GM21515 (cell line): ENCODE results near the gene CD300C.
"Not testable (repeated sequence)": the region's sequence is repeated elsewhere in the genome, so short reads cannot be mapped to it uniquely, and the experiment has no call there.

ENCODE experiments used
- ATAC-seq: cut with Tn5 transposase; IDR thresholded peaks from one replicate; pipeline ENCODE4 v1.9.1; 2021; ENCODE audit not compliant: unreplicated experiment

CD300C gene

GRCh38 chr17:74545843-74546230 is at the start of gene CD300C:
CD300C (minus strand) TSS chr17:74546115; CDS start chr17:74545782, 333 bp downstream.
- no peak for ATAC-seq

- no peak for ATAC-seq
These were observed 49.3 kb upstream of the CD300C start for GRCh38 chr17:74595037-74595750.

- no peak for ATAC-seq
These were observed 46.4 kb upstream of the CD300C start, which contains the start of gene CD300LD for GRCh38 chr17:74592087-74592990. CD300LD (minus strand) TSS chr17:74592283; CDS start chr17:74592202, 81 bp downstream.

DNA sequence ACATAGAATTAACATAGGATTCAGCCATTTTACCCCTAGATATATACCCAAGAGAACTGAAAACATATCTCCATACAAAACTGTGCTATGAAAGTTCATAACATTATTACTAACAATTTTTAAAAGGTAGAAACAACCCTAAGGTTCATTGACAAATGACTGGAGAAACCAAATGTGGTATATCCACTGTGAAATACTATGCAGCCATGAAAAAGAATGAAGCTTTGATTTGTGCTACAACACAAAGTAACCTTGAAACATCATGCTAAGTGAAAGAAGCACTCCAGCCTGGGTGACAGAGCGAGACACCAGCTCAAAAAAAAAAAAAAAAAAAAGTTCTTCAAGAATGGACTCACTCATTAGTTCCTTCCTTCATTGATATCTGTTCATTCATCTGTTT is 45.6 kb upstream of the CD300C start:
- ATAC-seq, result no peak

DNA sequence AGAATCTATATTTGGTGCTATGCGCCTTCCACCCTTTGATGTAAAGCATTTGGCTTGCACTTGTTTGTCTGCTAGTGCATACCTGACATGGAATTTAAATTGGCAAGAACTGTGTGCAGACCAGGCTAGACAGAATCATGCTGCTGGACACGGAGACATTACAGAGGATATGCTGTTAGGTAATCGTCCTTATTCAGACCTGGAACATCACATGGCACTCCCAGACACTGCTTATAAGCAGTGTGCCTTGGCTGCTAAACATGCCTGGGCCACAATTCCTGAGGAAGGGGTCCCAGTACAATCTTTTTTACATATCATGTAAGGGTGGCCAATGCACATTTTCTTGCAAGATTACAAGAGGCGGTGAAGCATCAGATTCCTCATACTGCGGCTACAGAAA is 39.8 kb upstream of the CD300C start:
- ATAC-seq, result no peak

DNA sequence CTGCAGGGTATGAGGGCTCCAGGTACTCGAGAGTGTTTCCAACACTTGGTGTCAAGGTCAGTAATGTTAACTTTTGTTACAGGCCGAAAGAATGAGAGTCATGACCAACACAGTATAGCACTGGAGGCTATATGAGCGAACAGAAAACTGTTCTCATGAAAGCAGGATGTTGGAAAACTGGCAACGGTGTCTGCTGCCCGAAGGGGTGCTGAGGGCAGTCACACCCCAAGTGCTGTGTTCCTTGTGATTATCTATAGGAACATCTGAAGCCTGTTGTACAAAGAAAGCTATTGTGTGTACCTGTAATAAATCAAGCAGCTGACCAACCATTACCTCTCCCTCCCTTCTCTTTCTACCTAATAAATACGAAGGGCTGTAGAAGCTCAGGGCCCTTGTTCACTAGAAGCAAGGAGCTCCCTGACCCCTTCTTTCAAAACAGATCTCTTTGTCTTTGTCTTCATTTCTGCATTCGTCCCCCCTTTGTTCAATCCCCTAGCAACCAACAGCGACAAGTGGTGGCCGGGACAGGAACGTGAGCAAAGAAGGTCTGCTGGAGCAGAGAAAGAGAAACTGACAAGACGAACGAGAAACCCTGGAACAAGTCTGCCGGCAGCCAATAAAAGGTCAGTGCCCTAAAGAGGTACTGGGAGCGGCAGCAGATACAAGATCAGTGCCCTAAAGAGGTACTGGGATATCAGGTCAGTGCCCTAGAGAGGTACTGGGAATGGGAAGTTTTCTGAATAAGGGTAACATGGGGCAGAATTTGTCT is 38.6 kb upstream of the CD300C start:
- no peak for ATAC-seq

- ATAC-seq, result no peak
These were observed 36.7 kb upstream of the CD300C start for GRCh38 chr17:74582633-74583032.

GRCh38 chr17:74579900-74580299 is 34.0 kb upstream of the CD300C start:
- ATAC-seq, result no peak

GRCh38 chr17:74578979-74579378 is 33.1 kb upstream of the CD300C start:
- ATAC-seq, result no peak

DNA sequence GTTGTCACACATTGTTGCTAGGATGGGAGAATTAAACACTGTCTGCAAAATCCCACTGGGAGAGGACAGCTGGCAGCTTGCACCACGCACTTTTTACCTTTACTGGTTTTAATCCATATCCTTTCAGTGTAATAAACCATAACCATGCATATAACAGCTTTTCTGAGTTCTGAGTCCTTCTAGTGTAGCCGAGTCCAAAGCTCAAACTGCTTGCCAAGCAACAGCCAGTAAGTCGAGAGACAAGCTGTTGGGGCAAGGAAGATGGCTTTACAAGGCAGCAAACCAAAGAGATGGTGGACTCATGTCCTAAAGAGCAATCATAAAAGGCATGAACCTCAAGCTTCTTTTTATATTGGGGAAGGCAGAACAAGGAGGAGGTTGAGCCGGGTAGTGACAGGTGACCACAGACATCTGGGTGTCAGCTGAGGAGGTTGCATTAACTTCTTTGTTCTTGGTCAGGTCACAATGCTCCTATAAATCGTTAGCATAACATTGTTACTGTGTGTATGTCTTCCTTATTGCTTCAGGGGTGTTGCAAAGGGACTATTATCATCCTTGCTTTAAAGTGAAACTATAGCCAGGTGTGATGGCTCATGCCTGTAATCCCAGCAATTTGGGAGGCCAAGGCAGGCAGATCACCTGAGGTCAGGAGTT is 28.7 kb upstream of the CD300C start:
- ATAC-seq, result no peak

DNA sequence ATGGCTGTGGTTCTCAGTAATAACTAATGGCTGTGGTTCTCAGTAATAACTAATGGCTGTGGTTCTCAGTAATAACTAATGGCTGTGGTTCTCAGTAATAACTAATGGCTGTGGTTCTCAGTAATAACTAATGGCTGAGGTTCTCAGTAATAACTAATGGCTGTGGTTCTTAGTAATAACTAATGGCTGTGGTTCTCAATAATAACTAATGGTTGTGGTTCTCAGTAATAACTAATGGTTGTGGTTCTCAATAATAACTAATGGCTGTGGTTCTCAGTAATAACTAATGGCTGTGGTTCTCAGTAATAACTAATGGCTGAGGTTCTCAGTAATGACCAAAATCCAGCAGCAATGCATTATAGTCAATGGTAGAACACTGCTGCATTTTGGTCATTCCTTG is 27.7 kb upstream of the CD300C start:
- not testable (repeated sequence) for ATAC-seq

- ATAC-seq, result no peak
These were observed 27.3 kb upstream of the CD300C start for GRCh38 chr17:74573169-74573568.

DNA sequence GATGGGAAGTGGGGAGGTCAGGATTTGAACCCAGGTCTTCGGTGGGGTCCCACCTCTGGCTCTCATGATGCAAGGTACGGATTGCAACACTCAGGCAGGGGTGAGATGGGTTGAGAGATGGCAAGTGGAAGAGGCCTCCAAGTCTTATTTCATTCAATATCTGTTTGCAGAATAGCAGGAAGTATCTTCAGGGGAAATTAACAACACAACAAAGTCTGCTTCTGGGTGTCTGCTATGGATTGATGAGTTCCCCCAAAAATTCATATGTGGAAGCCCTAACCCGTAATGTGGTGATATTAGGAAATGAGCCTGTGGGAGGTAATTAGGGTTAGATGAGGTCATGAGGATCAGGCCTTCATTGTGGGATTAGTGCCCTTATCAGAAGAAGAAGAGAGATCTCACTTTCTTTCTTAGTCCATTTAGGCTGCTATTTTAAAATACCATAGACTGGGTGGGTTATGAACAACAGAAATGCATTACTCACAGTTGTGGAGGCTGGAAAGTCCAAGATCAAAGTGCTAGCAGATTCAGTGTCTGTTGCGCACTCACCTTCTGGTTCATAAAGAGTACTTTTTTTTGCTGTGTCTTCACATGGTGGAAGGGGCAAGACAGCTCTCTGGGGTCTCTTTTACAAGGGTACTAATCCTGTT is 25.8 kb upstream of the CD300C start:
- ATAC-seq, result no peak

DNA sequence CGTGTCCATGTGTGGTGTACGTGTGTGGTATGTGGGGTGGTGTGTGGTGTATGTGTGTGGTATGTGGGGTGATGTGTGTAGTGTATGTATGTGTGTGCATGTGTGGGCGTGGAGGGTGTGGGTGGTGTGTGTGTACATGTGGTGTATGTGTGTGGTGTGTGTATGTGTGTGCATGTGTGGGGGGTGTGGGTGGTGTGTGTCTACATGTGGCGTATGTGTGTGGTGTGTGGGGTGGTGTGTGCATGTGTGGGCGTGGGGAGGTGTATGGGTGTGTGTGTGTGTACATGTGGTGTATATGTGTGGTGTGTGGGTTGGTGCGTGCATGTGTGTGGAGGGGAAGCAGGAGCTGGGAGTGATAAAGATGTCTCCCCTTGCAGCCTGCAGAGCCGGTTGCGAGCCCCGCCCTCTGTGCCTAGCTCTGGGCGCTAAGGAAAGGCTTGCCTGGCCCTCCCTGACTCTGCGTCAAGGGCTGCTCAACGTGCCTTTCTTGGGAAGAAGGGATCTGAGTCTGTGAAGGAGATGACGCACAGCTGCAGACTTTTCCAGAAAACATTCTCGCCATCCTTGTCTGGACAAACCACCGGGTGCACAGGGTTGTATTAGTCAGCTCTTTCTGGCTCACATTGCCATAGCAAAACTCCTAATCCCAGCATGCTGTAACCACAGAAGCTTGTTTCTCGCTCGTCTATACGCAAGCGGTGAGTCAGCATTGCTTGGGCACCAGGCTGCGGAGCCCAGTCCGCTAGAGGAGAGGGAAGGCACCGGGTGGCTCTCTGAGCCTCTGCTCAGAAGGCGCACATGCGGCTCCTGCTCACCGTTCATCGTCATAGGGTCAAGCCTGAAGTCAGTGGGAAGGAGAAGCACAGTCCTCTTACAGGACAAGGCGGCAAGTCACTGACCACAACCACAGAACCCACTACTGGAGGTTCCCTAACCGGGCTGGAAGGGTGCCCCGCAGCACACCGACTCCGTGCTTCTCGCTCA is 23.4 kb upstream of the CD300C start:
- ATAC-seq, result no peak

DNA sequence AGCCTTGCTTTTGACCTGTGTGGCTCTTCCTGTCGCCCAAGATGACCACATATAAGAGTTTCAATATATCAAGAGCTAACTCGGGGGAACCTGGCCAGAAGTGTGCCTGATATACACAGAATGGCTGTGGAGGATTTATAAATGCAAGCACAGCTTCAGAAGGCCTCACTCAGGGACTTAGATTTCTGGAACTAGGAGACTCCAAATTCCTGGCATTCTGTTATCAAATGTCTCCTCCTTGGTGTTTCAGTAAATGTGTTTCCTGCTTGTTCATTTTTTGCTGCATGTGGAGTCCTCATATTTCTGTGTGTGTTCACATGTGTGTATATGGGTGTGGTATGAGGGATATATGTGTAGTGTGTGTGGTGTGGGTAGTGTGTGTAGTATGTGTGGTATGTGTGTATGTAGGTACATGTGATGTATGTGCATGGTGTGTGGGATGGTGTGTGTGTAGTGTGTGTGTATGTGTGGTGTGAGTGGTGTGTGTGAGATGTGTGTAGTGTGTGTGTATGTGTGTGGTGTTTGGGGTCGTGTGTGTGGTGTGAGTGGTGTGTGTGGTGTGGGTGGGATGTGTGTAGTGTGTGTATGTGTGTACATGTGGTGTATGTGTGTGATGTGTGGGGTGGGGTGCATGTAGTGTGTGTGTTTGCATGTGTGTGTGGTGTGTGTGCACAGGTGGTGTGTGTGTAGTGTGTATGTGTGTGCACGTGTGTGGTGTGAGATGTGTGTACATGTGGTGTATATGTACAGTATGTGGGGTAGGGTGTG is 22.4 kb upstream of the CD300C start:
- no peak for ATAC-seq

DNA sequence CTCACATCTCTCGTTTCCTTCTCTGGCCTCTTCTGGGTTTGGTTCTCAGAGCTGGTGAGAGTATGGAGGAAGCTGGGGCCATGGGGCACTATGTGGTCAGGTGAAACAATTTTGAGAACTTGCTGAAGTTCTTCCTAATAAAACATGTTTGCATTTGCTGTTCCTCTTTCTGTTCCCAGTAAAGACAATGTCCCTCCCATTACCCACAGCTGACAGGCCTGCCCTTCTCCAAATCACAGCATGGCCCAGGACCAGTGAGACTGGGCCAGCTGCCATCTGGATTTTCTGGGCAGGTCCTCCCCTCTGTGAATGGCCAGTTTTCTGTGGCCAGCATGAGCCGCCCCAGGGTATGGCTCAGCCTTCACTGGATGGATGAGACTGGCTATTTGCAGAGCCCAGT is 21.5 kb upstream of the CD300C start, which contains the start of gene CD300H:
CD300H (minus strand) TSS at position 113 of the 400 bp plus-strand sequence.
- no peak for ATAC-seq

- ATAC-seq, result no peak
These were observed 20.3 kb upstream of the CD300C start for GRCh38 chr17:74566132-74566753.

- ATAC-seq, result no peak
These were observed 19.2 kb upstream of the CD300C start for GRCh38 chr17:74565126-74565525.
